Measurements from ENCODE around the gene SMCO4.

GRCh38 chr11:93569496-93569895 lies 26.3 kb upstream of the SMCO4 start:
- TF ChIP-seq CTCF (conservative IDR thresholded peaks at IDR 0.05; ENCODE audit: low read length) (no peak), EZH2phosphoT487 (IDR thresholded peaks at IDR 0.05; ENCODE audit: borderline replicate concordance) (no peak)

All from Loucy (cell line).